Activated CD4-positive, CD25-positive, alpha-beta regulatory T cell treated with anti-CD3 and anti-CD28 coated beads, Interleukin-2, amount 50 U/mL, for 16 hours (primary cell): ENCODE data around the gene BNIP3.

Source experiments
- DNase-seq: peaks from one replicate; pipeline ENCODE4 v3.0.0-alpha.2; 2020; ENCODE audit warnings: low read depth, low spot score

Gene BNIP3

DNA sequence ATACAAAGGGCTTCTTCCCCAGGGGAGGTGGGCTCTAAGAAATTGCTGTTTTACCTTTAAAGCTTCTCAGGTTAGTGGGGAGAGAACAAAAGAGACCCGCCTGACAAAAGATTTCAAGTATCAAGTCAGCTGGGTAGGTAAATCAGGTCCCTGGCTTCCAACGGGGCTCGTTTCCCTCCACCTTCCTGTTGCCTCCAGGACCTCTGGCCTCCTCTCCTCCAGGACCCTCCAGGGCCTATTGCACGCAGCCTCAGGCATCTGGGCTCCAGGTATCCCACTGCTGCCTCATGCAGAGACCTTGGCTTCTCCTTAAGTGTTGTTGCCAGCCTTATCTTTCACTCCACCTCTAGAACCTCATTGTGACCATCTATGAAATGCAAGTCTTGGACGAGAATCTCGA, 2.9 kb downstream of the BNIP3 start:
- DNase-seq: no peak

DNA sequence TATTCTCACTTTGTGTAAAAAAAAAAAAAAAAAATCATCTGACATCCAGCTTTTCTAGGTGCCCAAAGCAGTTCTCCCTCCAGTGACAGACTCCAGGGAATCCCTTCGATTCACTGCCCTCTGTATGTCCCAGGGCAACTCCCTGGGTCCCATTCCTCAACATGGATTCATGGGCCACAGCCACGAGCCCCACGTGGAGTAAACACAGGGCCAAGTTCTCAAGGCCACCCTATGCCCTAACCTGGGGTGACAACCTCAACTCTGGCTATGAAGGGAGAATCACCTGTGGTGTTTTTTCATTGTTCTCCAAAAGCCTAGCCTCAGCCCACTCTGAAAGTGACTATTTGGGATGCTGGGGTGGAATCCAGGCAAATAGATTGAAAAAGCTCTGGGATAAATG, 3.4 kb downstream of the BNIP3 start:
- no peak for DNase-seq

DNA sequence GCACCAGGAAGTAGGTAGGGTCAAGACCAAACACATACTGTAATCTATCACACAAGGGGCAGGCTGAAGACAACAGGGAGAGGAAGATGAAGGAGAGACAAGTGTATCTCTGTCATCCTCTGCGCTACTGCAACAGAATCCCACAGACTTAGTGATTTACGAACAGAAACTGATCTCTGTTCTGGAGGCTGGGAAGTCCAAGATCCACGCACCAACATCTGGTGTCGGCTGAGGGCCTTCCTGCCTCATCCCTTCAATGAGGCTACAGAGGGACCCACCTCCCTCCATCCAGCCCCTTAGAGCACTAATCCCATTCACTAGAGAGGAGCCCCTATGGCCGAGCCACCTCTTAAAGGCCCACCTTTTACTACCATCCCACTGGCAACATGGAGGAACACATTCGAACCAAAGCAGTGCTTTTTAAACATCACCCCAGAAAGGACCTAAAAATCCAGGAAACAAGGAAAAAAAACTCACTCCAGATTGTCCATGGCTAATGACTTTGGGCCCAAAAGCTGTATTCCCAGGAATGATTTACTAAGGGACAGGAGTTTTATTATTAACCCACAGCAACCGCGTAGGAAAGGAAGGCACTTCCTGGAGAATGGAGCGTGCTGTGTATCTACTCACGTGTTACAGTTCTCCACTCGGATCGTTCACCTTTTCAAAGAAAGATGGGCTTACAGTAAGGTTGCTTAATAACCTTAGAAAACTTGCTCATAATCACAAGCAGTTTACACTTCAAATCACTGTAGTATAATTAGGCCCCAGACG, 4.2 kb downstream of the BNIP3 start:
- DNase-seq: no peak

DNA sequence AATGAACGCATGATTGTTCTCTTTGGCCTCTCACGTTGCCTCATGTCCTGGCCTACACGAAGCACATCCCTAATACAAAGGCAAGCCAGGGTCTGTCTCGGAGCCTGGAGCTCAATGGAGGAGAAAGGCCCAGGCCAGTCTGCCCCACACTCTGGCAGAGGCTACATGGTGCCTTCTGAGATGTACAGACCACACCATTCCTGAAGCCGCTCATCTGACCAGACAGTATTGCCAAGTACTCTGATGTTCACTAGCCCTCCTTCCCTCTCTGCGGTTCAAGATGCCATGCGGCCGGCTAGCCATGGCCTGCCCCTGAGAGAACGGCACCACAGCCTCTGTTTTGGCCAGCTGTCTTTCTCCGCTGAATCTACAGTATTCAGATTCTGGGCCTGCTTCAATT, 5.9 kb downstream of the BNIP3 start:
- DNase-seq: no peak

DNA sequence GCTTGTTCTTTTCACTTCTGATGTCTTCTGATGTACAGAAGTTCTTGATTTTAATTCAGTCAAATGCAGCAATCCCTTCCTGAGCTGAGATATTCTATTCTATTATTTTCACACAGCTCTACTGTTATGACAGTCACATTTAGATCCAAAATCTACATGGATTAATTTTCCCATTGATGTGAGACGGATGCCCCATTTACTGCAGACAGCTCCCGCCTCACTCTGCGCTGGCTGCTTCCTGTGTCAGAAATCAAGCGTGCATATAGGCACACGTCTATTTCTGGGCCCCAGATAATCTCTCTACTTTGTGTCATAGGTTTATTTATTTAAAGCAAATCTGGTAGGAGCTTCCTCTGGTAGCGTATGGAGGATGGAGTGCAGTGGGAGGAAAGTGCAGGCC, 6.7 kb downstream of the BNIP3 start:
- DNase-seq: no peak

DNA sequence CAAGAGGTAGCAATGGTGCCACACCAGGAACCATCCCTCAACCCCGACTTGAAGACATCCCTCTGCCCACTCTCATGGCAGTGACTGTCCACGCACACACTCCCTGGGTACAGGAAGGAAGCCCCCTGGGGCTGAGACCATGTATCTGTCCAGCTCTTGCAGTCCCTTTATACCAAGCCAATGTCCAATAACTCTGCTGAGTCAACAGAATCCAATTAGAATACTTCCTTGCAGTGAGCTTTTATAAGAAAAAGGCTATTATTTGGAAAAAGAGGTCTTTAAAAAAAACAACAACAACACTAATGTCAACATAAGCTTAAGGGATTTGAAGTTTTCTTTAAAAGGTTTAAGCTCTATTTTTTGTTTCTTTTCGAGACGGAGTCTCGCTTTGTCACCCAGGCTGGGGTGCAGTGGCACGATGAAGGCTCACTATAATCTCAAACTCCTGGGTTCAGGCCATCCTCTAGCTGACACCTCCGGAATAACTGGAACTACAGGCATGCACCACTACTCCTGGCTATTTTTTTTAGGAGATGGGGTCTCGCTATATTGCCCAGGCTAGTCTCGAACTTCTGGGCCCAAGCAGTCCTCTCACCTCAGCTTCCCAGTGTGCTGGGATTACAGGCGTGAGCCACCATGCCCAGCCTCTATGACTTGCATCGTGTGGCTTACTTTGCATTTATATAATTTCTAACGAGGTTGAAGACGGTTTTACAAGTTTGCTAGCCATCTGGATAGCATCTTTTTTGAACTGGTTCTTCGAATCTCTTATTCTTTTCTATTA, 7.5 kb downstream of the BNIP3 start:
- DNase-seq: no peak

DNA sequence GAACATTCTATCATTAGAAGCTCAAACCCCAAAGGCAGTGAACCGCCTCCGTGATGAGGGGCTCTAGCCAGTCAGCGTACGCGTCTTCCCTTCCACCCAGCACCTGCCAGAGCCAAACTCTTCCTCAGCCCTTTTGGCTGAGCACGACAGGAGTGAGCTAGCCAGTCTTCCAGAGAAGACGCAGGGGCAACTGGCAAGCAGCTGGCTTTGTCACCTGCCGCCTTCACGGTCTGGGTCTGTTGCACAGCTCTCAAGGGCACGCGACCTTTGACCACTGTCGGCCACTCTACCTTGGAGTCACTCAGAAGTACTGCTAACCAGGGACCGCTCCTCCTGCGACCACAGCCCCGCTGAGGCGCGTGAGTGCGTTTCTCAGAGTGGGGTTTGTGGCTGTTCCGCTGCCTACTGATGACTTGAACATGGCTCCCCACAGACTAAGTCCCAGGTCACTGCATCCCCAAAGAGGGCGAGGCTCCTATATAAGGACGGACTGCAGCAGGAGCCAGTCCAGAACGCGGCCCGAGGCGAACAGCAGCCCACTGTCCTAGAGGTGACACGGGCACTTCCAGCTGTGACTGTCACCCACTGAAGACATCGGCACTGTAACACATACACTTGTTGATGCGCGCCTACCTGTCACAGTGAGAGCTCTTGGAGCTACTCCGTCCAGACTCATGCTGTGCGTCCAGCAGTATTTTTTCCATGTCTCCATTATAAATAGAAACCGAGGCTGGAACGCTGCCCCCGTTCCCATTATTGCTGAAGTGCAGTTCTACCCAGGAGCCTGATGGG, 8.4 kb downstream of the BNIP3 start:
- DNase-seq: no peak

DNA sequence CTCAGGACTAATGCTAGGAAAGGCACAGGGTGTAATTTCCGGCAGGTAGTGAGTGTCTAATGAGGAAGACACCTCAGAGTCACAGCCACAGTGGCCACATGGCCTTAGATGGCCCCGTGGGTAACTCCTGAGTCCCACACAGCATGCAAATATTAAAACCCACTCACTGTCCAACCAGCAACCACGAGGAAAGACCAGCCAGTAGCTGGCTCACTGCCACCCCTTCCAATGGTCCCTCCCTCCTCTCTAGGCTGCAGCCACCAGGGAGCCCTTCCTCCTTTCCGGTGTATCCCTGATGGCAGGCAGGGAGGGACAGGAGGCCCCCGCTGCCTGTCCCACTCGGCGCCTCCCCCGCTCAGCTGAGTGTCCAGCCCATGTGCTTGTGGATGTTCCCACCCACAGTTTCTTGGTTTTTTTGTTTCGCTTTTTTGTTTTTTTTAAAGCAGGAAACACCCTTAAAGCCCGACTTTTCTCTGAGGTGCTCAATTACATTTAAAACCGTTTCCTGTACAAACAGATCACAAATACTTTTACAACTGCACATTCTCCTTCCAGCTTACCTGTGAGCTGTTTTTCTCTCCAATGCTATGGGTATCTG, 9.2 kb downstream of the BNIP3 start:
- no peak for DNase-seq

DNA sequence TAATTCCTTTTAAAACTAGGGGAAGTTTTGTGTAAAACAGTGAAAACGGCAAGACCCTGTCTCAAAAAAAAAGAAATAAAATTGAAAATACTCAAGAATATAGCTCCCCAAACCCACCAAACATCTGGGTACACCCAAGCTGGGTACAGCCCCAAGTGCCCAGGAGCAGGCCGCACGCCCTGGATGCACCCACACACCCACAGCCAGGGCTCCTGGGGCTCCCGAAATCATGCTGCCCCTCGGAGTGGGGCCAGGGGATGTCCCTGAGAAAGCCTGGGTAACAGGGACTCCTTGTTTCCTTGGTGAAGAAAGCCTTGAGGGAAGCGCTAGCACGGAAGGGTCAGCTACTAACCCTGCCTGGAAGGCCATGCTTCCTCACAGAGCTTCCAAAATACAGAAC, 10.1 kb downstream of the BNIP3 start:
- DNase-seq: no peak

DNA sequence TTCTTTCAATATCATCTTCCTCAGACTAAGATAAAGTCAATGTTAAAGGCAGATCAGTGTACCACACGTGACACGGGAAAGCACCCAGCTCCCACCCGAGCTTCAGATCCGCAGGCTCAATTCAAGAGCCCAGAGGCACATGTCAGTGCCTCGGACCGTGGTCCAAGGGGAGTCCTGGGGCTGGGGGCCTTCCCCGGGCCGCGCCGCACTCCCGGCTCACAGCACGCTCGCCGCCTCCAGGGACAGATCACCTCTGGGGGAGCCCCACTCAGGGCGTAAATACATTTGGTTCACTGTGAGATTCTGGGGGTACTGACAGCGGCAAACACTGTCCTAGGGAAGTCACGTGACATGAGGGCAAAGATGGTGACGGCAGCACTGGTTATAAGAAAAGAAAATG, 10.8 kb downstream of the BNIP3 start:
- no peak for DNase-seq

DNA sequence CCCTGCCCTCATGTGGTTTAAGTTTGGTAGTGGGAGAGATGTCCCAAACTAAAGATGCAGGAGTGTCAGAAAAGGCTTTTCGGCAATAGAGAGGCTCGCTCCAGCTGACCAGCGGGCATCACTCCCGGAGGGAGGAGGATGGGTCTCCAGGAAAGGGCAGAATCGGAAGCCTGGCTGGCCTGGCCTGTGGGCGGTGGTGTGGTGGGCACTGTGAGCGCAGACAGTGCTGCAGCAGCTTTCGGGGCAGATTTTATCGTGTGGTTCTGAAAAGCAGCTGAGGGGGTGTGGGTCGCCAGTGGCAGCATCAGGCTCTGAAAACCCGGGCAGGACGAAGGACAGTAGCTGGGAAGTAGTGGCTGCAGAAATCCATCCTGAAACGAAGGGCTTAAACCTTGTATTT, 12.8 kb downstream of the BNIP3 start:
- DNase-seq: no peak

DNA sequence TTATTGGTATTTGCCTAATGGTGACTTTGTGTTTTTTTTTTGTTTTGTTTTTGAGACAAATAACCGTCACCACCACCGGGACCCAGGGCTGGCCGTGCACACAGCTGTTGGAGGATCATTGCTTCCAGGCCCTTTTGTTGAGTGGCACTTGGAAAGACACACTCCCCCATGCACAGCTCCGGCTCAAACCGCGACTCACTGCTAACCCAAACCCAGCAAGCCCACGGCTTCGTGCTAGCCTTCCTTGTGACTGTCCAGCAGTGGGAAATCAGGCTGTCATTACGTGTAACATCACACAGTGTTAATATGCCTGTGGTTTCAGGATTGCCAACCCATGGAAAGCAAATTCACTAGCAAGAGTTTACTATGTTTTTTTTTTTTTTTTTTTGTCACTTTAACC, 17.4 kb downstream of the BNIP3 start:
- no peak for DNase-seq

DNA sequence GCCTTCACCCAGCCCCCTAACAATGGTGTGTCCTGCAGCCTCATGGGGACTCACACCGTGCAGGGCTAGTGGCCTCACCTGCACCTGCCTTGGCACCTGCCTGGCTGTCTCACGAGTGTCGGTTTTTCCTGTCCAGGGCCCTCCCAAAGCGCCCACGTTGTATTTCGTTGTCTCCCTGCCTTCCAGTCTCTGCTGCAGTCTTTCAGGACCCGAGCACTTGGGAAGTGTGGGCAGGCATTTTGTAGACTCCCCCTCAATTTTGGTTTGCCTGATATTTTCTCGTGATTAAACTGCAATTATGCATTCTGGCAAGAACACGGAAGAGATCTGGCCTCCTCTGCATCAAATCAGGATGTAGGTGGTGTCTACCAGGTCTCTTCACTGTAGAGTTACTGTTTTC, 17.9 kb downstream of the BNIP3 start:
- no peak for DNase-seq

DNA sequence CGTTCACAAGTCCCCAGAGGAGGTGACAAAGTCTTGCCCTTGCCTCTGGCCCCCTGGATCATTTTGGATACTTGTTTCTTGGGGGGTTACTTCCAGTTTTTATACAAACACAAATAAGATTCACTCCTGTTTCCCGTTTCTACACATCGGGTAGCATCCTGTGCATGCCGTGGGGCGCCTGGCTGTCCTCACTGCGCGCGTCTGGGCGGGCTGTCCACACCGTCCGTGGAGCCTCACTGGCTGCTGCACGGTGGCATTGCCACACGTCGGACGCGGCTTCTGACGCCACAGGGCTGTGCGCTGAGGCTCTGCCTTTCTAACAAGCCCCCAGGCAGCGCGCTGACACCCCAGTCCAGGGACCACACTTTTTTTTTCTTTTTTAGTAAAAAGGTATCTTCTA, 18.4 kb downstream of the BNIP3 start:
- no peak for DNase-seq

DNA sequence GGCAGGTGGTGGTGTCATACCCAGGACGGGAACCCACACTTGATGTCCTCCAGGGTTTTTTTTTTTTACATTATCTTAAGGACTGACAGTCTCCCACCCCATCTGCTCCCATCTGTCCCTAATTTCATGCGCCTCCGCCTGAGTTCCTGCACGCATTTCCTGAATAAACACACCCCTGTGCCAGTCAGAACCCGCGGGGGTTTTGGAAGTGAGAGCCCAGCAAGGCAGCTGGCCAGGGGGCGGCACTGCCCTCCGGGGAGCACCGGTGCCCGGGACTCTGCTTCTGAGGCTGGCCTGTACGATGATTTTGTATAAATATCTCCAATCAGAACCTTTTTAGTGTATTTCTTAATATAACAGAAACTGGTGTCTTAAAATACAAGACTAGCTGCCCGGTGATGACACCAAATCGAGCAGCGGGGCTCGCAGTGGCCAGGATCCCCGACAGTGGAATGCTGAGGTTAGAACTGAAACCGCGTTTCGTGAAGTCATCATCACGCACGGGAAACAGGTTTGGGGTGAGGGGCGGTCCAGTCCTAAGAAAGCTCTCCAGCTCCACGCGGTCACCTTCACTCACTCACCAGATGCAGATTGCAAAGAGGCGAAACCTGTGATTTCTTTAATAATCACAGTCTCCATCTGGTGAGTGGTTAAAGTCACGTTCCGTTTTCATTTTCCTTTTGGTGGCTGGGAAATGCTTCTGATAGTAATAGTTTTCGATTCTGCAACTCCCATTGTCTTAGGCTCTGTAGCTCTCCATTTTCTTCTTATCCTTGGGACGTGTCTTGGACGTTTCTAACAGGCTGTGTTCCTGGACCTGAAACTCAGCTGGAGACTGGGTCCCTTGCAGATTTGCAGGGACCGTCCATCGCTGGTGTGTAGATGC, 19.7 kb downstream of the BNIP3 start:
- DNase-seq: no peak

DNA sequence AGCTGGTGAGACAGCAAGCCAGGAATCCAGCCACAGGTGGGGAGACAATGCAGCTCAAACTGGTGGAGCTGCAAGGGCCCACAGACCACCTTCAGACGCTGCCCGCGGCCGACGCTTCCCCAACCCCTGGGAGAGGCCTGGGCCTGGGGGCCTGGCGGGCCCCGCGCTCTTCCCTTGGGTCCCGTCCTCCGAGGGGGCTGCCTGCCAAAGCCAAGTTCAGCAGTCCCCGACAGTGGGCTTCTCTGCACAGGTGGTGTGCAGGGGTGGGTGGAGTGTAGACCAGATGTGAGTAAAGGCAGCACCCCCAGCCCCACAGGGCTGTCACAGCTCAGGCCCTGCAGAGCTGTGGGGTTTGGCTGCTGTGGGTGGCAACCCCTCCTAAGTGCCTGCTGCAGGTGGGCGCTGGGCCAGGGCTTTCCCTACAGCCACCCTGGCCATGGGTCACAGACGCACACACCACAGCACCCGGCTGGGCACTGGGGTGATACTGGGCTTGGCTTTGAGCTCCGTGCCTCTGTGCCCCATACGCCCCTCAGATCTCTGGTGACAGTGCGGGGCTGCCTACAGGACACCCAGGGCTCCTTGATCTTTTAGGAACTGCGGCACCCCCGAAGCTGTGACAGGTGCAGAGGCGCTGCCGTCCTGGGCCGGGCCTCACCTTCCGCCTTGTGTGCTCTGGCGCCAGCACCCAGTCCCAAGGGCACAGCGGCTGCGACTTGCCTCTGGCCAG, 20.5 kb downstream of the BNIP3 start:
- DNase-seq: no peak

DNA sequence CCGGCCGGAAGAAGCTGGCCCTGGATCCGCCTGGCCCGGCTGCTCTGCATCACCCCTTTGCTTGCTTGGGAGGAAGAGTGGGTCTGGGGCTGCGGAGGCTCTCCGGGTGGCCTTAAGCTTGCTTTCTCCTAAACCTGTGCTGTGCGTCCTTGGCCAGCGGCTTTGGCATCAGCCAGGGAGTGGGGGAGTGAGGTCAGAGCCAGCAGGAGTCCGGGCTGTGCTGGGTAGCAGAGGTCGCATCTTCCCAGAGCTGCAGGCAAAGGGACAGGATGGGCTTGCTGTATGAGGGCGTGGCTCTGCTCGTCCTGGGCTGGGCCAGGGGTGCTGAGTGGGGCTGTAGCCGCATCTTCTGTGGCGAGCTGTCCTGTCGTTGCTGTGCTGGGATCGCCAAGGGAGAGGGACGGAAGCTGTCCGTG, 21.1 kb downstream of the BNIP3 start:
- DNase-seq: no peak

DNA sequence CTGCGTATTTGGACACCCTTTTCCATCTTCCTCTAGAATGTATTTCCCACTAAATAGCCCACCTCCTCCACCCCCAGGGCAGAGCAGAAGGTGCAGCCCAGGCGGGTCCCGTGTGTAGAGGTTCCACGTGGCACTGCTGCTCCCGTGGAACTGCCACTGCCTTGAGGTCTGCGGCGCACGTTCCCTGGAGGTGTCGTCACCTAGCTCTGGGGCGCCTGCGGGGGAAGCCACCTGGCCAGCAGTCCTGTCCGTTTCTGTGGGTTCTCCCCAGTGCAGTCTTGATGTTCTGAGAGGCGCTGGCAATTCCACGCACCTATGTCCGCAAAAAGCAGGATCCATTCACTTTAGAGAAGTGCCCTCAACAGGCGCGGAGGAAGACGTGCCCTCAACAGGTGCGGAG, 21.9 kb downstream of the BNIP3 start:
- DNase-seq: no peak

DNA sequence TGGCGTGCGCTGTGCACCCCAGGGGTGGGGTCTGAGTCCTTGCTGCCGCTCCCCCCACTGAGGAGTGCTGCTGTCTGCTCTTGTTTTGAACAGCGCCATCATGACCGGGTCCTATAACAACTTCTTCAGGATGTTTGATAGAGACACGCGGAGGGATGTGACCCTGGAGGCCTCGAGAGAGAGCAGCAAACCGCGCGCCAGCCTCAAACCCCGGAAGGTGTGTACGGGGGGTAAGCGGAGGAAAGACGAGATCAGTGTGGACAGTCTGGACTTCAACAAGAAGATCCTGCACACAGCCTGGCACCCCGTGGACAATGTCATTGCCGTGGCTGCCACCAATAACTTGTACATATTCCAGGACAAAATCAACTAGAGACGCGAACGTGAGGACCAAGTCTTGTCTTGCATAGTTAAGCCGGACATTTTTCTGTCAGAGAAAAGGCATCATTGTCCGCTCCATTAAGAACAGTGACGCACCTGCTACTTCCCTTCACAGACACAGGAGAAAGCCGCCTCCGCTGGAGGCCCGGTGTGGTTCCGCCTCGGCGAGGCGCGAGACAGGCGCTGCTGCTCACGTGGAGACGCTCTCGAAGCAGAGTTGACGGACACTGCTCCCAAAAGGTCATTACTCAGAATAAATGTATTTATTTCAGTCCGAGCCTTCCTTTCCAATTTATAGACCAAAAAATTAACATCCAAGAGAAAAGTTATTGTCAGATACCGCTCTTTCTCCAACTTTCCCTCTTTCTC, 26.0 kb downstream of the BNIP3 start:
- no peak for DNase-seq
